SU-DHL-6 (cell line): ENCODE results near the gene BLM.

Source experiments
- CTCF ChIP-seq: fragments of 200-600 bp; sonication (generic); IDR thresholded peaks from one replicate; pipeline ENCODE4 v1.5.1; 2017; ENCODE audit warnings: antibody characterized with exemption, mild to moderate bottlenecking, low read length, moderate library complexity; ENCODE audit not compliant: insufficient read depth, poor library complexity, severe bottlenecking
- EZH2phosphoT487 ChIP-seq: fragments of 200-600 bp; sonication (generic), shearing (Covaris generic); conservative IDR thresholded peaks from 2 replicates; pipeline ENCODE4 v1.6.1; 2018; ENCODE audit warnings: mild to moderate bottlenecking, antibody characterized with exemption, low read length, moderate library complexity, mixed read lengths

DNA sequence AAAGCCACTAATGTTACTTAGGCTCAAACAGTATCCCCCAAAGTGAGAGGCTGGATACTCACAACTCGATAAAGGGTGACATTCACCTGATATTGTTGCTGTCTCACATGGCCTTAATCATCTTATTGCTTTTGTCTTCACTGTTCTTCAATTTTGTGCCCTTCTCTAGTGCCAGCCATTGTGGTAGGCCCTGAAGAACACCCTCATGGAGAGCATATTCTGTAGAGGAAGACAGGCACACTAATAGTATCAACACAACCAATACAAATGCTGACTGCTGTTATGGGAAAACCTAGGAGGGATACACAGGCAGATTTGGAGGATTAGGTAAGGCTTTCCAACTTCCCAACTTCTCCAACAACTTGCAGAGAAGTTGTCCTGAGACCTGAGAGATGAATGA is 4.1 kb upstream of the BLM start:
- TF ChIP-seq CTCF = no peak
- no peak for TF ChIP-seq EZH2phosphoT487
